Effector memory CD4-positive, alpha-beta T cell (primary cell): ENCODE measurements around the gene COPA.
A peak's percentile ranks its signal among the peaks of the same experiment; 100 is the strongest.
"Not testable (repeated sequence)": the region's sequence is repeated elsewhere in the genome, so short reads cannot be mapped to it uniquely, and the experiment has no call there.

ENCODE experiments used
- DNase-seq, 3 donors: peaks; one replicate each; pipeline ENCODE4 v3.0.0-alpha.2; 2020
- H3K27ac ChIP-seq: 2 replicates; pipeline ENCODE4 v1.7.0; 2013; ENCODE audit warnings: mild to moderate bottlenecking, low read length, moderate library complexity; ENCODE audit not compliant: insufficient read depth, poor library complexity, severe bottlenecking
- H3K27me3 ChIP-seq: replicated peaks from 2 replicates; pipeline ENCODE4 v1.7.0; 2013; ENCODE audit warnings: mild to moderate bottlenecking, low read length; ENCODE audit not compliant: insufficient read depth, control insufficient read depth, poor library complexity, severe bottlenecking
- H3K36me3 ChIP-seq: 2 replicates; pipeline ENCODE4 v1.7.0; 2013; ENCODE audit warnings: mild to moderate bottlenecking, low read length, moderate library complexity; ENCODE audit not compliant: control insufficient read depth, insufficient read depth
- H3K4me1 ChIP-seq: 2 replicates; pipeline ENCODE4 v1.7.0; 2013; ENCODE audit warnings: low read length, mild to moderate bottlenecking; ENCODE audit not compliant: control insufficient read depth, insufficient read depth, poor library complexity, severe bottlenecking
- H3K4me3 ChIP-seq: 2 replicates; pipeline ENCODE4 v1.7.0; 2013; ENCODE audit warnings: low read length, low read depth, mild to moderate bottlenecking; ENCODE audit not compliant: insufficient read depth, poor library complexity, severe bottlenecking
- H3K9me3 ChIP-seq: 2 replicates; pipeline ENCODE4 v1.7.0; 2013; ENCODE audit warnings: mild to moderate bottlenecking, low read length, moderate library complexity; ENCODE audit not compliant: control insufficient read depth

The COPA gene

GRCh38 chr1:160300173-160300572 is 42.9 kb downstream of the COPA start:
- Histone ChIP-seq H3K4me1 (no peaks in the 10 kb centered on the region), H3K9me3 (no peaks in the 10 kb centered on the region), H3K27ac (no peak overlapping the region), H3K27me3 (no peaks in the 10 kb centered on the region), H3K36me3 (peaks cover 66% of the 10 kb centered on the region), H3K4me3 (no peak overlapping the region)
- DNase-seq: no peak

- DNase-seq: no peak
Measured at GRCh38 chr1:160296036-160296435, 47.0 kb downstream of the COPA start.

GRCh38 chr1:160293020-160293968 is 49.8 kb downstream of the COPA start:
- H3K36me3 ChIP-seq: peaks cover 91% of the 10 kb centered on the region
- no peaks in the 10 kb centered on the region for H3K4me1 ChIP-seq
- H3K9me3 ChIP-seq: no peaks in the 10 kb centered on the region
- H3K27me3 ChIP-seq: no peaks in the 10 kb centered on the region
- DNase-seq: no peak
- H3K27ac ChIP-seq: no peak overlapping the region
- H3K4me3 ChIP-seq: no peak overlapping the region

More at GRCh38 chr1:160296036-160296435, 47.0 kb downstream of the COPA start:
- Histone ChIP-seq H3K4me3 (no peak overlapping the region), H3K4me1 (no peaks in the 10 kb centered on the region), H3K36me3 (peaks cover 85% of the 10 kb centered on the region), H3K9me3 (no peaks in the 10 kb centered on the region), H3K27me3 (no peaks in the 10 kb centered on the region), H3K27ac (no peak overlapping the region)

- H3K27me3 ChIP-seq: no peaks in the 10 kb centered on the region
- H3K4me3 ChIP-seq: no peak overlapping the region
- peaks cover 75% of the 10 kb centered on the region for H3K36me3 ChIP-seq
- H3K4me1 ChIP-seq: no peaks in the 10 kb centered on the region
- H3K9me3 ChIP-seq: no peaks in the 10 kb centered on the region
- peak; percentile 37 to 54 (median 39) for DNase-seq
- no peak overlapping the region for H3K27ac ChIP-seq
Measured at GRCh38 chr1:160291248-160292220, 51.5 kb downstream of the COPA start.

DNA sequence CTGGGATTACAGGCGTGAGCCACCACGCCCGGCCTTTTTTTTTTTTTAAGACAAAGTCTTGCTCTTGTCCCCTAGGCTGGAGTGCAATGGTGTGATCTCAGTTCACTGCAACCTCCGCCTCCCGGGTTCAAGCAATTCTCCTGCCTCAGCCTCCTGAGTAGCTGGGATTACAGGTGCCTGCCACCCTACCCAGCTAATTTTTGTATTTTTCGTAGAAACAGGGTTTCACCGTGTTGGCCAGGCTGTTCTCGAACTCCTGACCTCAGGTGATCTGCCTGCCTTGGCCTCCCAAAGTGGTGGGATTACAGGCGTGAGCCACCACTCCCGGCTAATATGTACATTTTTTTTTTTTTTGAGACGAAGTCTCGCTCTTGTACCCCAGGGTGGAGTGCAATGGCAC is 55.3 kb downstream of the COPA start:
- H3K9me3 ChIP-seq, DNase-seq, H3K4me3 ChIP-seq, H3K27me3 ChIP-seq, H3K27ac ChIP-seq: not testable (repeated sequence)
- peaks cover 13% of the 10 kb centered on the region for H3K4me1 ChIP-seq
- H3K36me3 ChIP-seq: peaks cover 41% of the 10 kb centered on the region

- H3K4me1 ChIP-seq: peaks cover 13% of the 10 kb centered on the region
- H3K27ac ChIP-seq: no peak overlapping the region
- no peaks in the 10 kb centered on the region for H3K27me3 ChIP-seq
- no peaks in the 10 kb centered on the region for H3K9me3 ChIP-seq
- DNase-seq: no peak
- peak overlapping the region; percentile 87 for H3K4me3 ChIP-seq
- H3K36me3 ChIP-seq: peaks cover 41% of the 10 kb centered on the region
Measured at GRCh38 chr1:160285506-160285905, 57.5 kb downstream of the COPA start.

GRCh38 chr1:160284782-160285344 is 58.2 kb downstream of the COPA start, which contains the start of gene PEX19:
PEX19 (minus strand) TSS chr1:160285133; CDS start chr1:160285124, 9 bp downstream.
- peak; percentile 85 to 88 (median 87) for DNase-seq
- Histone ChIP-seq H3K4me1 (peaks cover 13% of the 10 kb centered on the region), H3K9me3 (no peaks in the 10 kb centered on the region), H3K4me3 (peak within 1 kb of the TSS; percentile 87), H3K36me3 (peaks cover 41% of the 10 kb centered on the region), H3K27ac (peak within 1 kb of the TSS; percentile 80), H3K27me3 (no peaks in the 10 kb centered on the region)

GRCh38 chr1:160284220-160284781 is 58.7 kb downstream of the COPA start:
- H3K9me3 ChIP-seq: no peaks in the 10 kb centered on the region
- no peak for DNase-seq
- H3K27ac ChIP-seq: peak overlapping the region; percentile 80
- H3K27me3 ChIP-seq: no peaks in the 10 kb centered on the region
- peaks cover 13% of the 10 kb centered on the region for H3K4me1 ChIP-seq
- peaks cover 41% of the 10 kb centered on the region for H3K36me3 ChIP-seq
- H3K4me3 ChIP-seq: peak overlapping the region; percentile 87

- Histone ChIP-seq H3K36me3 (peaks cover 52% of the 10 kb centered on the region), H3K27me3 (no peaks in the 10 kb centered on the region), H3K9me3 (no peaks in the 10 kb centered on the region), H3K4me3 (no peak overlapping the region), H3K27ac (no peak overlapping the region), H3K4me1 (peaks cover 13% of the 10 kb centered on the region)
- no peak for DNase-seq
Measured at GRCh38 chr1:160282807-160283206, 60.2 kb downstream of the COPA start.
